ENCODE data around the gene RUFY3. TPM values are rescaled to one million over a fixed set of nuclear protein-coding genes. Genes with fewer than 3 reads are reported as not detected.

Gene RUFY3
- total RNA-seq, 1 experiment from 2014 or later: 48.0 TPM

DNA sequence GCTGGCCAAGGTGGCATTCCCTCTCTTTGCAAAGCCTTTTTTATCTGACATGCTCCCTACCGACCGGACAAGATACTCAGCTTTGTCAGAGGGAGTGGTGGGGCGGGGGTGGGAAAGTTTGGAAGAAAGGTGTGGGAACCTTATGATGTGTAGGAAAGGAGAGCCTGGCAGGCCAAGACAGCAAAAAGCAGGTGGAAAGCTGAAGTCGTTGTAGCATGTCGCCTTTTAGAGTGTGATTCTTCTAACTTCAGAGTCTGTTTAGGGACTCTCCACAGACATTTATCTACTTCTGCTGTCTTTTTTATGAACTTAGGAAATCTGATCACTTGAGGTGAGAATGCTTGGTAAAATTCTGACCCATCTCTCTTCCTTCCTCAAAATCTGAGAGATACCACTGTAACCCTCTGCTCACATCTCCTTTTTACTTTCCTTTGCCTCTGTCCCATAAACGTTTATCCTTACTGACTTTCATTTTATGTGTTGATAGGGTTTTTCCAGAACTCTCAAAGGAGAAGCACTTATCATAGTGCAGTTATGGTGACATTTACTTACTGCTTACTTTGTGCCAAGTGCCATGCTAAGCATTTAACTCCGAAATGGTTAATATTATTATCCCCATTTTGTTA lies 8.2 kb upstream of the RUFY3 start:
- Histone ChIP-seq H3K4me2 (ENCODE audit: insufficient read depth, insufficient read length, low read length) (no peak overlapping the region), H3K79me1 (ENCODE audit: insufficient read depth, low read depth, low read length, poor library complexity, severe bottlenecking) (no peaks in the 10 kb centered on the region), H4K91ac (ENCODE audit: insufficient read length, low read depth, low read length) (no peak overlapping the region), H2BK120ac (ENCODE audit: low read depth, low read length, poor library complexity, severe bottlenecking) (no peak overlapping the region), H3K4ac (ENCODE audit: low read depth, low read length) (no peak overlapping the region), H3K14ac (ENCODE audit: insufficient read depth, low read length) (no peak overlapping the region), H3K9me3 (ENCODE audit: control insufficient read depth, low read depth, low read length) (no peaks in the 10 kb centered on the region), H4K8ac (replicated peaks; ENCODE audit: insufficient read length, low read depth, low read length) (no peak overlapping the region), H3K79me2 (ENCODE audit: insufficient read depth, low read length) (no peaks in the 10 kb centered on the region; the same call in 1 of the 2 replicates), H2BK15ac (ENCODE audit: low read depth, low read length) (no peak overlapping the region), H3K23me2 (ENCODE audit: insufficient read length, low read depth, low read length, poor library complexity, severe bottlenecking) (no peaks in the 10 kb centered on the region), H4K5ac (ENCODE audit: insufficient read length, low read depth, low read length) (no peak overlapping the region), H3K56ac (ENCODE audit: insufficient read length, low read depth, low read length) (no peak overlapping the region), H2BK5ac (ENCODE audit: insufficient read length, low read length) (no peak overlapping the region), H3K23ac (ENCODE audit: insufficient read length, low read depth, low read length) (no peak overlapping the region), H2AK5ac (ENCODE audit: insufficient read length, low read length) (no peak overlapping the region), H3K27me3 (ENCODE audit: insufficient read depth, low read length) (no peaks in the 10 kb centered on the region), H3K18ac (ENCODE audit: insufficient read length, low read depth, low read length) (no peak overlapping the region), H3K4me1 (ENCODE audit: insufficient read depth, low read length) (no peaks in the 10 kb centered on the region; the same call in 1 of the 2 replicates), H4K20me1 (ENCODE audit: control insufficient read depth, insufficient read depth, insufficient read length) (no peaks in the 10 kb centered on the region), H2BK20ac (ENCODE audit: low read depth, low read length, poor library complexity, severe bottlenecking) (no peak overlapping the region), H2AFZ (ENCODE audit: low read length) (no peak overlapping the region), H3K27ac (ENCODE audit: insufficient read length, low read depth, low read length) (no peak overlapping the region), H2BK12ac (ENCODE audit: insufficient read length, low read depth, low read length) (no peak overlapping the region), H3K9ac (ENCODE audit: extremely low read depth, insufficient read length, low read length) (no peak overlapping the region), H3T11ph (ENCODE audit: low read length) (no peak overlapping the region)
- no peak for DNase-seq
- no peaks in the 10 kb centered on the region for H3K9me3 Mint-ChIP-seq
- no peaks in the 10 kb centered on the region for H3K27me3 Mint-ChIP-seq (ENCODE audit: low read depth)
- H3K4me1 Mint-ChIP-seq: peaks cover 34 to 42% of the 10 kb centered on the region in 2 experiments
- no peaks in the 10 kb centered on the region; a peak in 1 of 7 replicates for H3K36me3 Mint-ChIP-seq (ENCODE audit: insufficient read depth in 1 of 3, low read depth in 3 of 3)
- H3K4me3 Mint-ChIP-seq: no peak overlapping the region
- TF ChIP-seq CTCF (conservative IDR thresholded peaks at IDR 0.05): no peak
- H3K27ac Mint-ChIP-seq: no peak overlapping the region; a peak in 1 of 7 replicates
- no CpG with 5 or more reads among the region's 7 CpGs for WGBS (ENCODE audit: extremely low coverage, insufficient read length, low lambda C conversion rate)

Data from H9 (cell line).